ENCODE results near the gene CAPN12. TPM values are rescaled to one million over a fixed set of nuclear protein-coding genes. Genes with fewer than 3 reads are reported as not detected.
"Not testable (repeated sequence)": the region's sequence is repeated elsewhere in the genome, so short reads cannot be mapped to it uniquely, and the experiment has no call there.

CAPN12 gene
- polyA plus RNA-seq, 4 donors = 4.6 to 11.3 (median 7.4) TPM

- DNase-seq (ENCODE audit: low read depth in 4 of 4, low spot score in 2 of 4) = no peak
Observed at GRCh38 chr19:38773469-38774177, 29.3 kb upstream of the CAPN12 start, which contains the start of gene LGALS7. Gene LGALS7, minus strand, starts transcription at chr19:38773517. Its CDS starts 25 bp downstream, at chr19:38773492.

GRCh38 chr19:38771569-38771968 is 27.3 kb upstream of the CAPN12 start:
- DNase-seq (ENCODE audit: low read depth in 4 of 4, low spot score in 2 of 4) = not testable (repeated sequence)

GRCh38 chr19:38770949-38771275 is 26.6 kb upstream of the CAPN12 start:
- DNase-seq (ENCODE audit: low read depth in 4 of 4, low spot score in 2 of 4) = not testable (repeated sequence)

GRCh38 chr19:38770228-38770948 is 26.1 kb upstream of the CAPN12 start:
- not testable (repeated sequence) for DNase-seq (ENCODE audit: low read depth in 4 of 4, low spot score in 2 of 4)

GRCh38 chr19:38769635-38770211 is 25.4 kb upstream of the CAPN12 start:
- DNase-seq (ENCODE audit: low read depth in 4 of 4, low spot score in 2 of 4) = peak in 3 of 4 donors; percentile 57 to 71 (median 70)

GRCh38 chr19:38766276-38767047 is 22.2 kb upstream of the CAPN12 start:
- DNase-seq (ENCODE audit: low read depth in 4 of 4, low spot score in 2 of 4) = no peak

GRCh38 chr19:38765214-38765613 is 20.9 kb upstream of the CAPN12 start:
- DNase-seq (ENCODE audit: low read depth in 4 of 4, low spot score in 2 of 4) = no peak

- DNase-seq (ENCODE audit: low read depth in 4 of 4, low spot score in 2 of 4) = no peak
Observed at GRCh38 chr19:38763795-38764220, 19.5 kb upstream of the CAPN12 start.

- not testable (repeated sequence) for DNase-seq (ENCODE audit: low read depth in 4 of 4, low spot score in 2 of 4)
Observed at GRCh38 chr19:38761884-38762389, 17.7 kb upstream of the CAPN12 start.

GRCh38 chr19:38760805-38761517 is 16.7 kb upstream of the CAPN12 start:
- DNase-seq (ENCODE audit: low read depth in 4 of 4, low spot score in 2 of 4) = not testable (repeated sequence)

GRCh38 chr19:38759590-38760003 is 15.3 kb upstream of the CAPN12 start:
- DNase-seq (ENCODE audit: low read depth in 4 of 4, low spot score in 2 of 4) = no peak

- DNase-seq (ENCODE audit: low read depth in 4 of 4, low spot score in 2 of 4) = not testable (repeated sequence)
Observed at GRCh38 chr19:38754196-38754595, 9.9 kb upstream of the CAPN12 start.

- not testable (repeated sequence) for DNase-seq (ENCODE audit: low read depth in 4 of 4, low spot score in 2 of 4)
Observed at GRCh38 chr19:38753783-38754182, 9.5 kb upstream of the CAPN12 start.

- no peak for DNase-seq (ENCODE audit: low read depth in 4 of 4, low spot score in 2 of 4)
Observed at GRCh38 chr19:38745316-38745715, 1.0 kb upstream of the CAPN12 start.

- no peak for DNase-seq (ENCODE audit: low read depth in 4 of 4, low spot score in 2 of 4)
Observed at GRCh38 chr19:38744874-38745273, 600 bp upstream of the CAPN12 start.

GRCh38 chr19:38743394-38744297 is 628 bp downstream of the CAPN12 start:
- DNase-seq (ENCODE audit: low read depth in 4 of 4, low spot score in 2 of 4) = no peak

GRCh38 chr19:38742906-38743305 is 1.4 kb downstream of the CAPN12 start:
- DNase-seq (ENCODE audit: low read depth in 4 of 4, low spot score in 2 of 4) = no peak

GRCh38 chr19:38742296-38742695 is 2.0 kb downstream of the CAPN12 start:
- DNase-seq (ENCODE audit: low read depth in 4 of 4, low spot score in 2 of 4) = no peak

- no peak for DNase-seq (ENCODE audit: low read depth in 4 of 4, low spot score in 2 of 4)
Observed at GRCh38 chr19:38741670-38742069, 2.6 kb downstream of the CAPN12 start.

All from left renal cortex interstitium (tissue), 4 donors.